ENCODE results near the gene ADAM33.

DNA sequence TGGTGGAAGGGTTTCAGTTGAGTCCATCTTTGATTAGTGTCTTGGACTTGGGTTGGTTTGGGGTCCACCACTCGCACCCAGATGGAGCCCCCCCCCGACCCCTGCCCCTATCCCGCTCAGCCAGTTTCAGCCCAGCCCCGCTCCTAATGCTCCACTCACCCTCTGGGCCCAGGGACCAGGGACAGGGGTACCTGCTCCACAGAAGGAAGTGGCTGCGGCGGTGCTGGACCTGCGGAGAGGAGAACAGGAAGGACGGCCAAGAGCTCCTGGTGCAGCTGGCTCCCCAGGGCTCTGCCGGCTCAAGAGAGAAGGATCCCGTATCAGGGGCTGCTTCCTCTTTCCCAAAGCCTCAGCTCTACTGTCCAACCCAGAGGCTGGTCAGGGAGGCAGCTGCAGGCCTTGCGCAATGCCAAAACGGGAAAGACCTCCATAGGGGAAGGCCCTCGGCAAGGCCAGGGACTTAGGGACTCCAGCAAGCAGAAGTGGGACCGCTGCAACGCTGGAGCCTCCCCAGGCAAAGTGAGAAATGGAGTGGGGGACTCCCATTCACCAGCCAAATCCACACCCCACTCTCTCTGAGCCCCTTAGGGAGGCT, 30.6 kb upstream of the ADAM33 start, which contains the start of gene SIGLEC1:
- TF ChIP-seq, protein P1, sequence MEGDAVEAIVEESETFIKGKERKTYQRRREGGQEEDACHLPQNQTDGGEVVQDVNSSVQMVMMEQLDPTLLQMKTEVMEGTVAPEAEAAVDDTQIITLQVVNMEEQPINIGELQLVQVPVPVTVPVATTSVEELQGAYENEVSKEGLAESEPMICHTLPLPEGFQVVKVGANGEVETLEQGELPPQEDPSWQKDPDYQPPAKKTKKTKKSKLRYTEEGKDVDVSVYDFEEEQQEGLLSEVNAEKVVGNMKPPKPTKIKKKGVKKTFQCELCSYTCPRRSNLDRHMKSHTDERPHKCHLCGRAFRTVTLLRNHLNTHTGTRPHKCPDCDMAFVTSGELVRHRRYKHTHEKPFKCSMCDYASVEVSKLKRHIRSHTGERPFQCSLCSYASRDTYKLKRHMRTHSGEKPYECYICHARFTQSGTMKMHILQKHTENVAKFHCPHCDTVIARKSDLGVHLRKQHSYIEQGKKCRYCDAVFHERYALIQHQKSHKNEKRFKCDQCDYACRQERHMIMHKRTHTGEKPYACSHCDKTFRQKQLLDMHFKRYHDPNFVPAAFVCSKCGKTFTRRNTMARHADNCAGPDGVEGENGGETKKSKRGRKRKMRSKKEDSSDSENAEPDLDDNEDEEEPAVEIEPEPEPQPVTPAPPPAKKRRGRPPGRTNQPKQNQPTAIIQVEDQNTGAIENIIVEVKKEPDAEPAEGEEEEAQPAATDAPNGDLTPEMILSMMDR (IDR thresholded peaks at IDR 0.05) = no peak
- TF ChIP-seq HEYL (CRISPR knock-in tag; IDR thresholded peaks at IDR 0.05) (no peak), JUN (IDR thresholded peaks at IDR 0.05) (no peak), PHF8 (IDR thresholded peaks at IDR 0.05; ENCODE audit: borderline replicate concordance, low read depth) (no peak), ZFP36 (IDR thresholded peaks at IDR 0.05; ENCODE audit: borderline replicate concordance, partially characterized antibody) (no peak), KDM1A (IDR thresholded peaks at IDR 0.05; ENCODE audit: low read depth) (no peak), POLR2A (IDR thresholded peaks at IDR 0.05; ENCODE audit: low read length) (no peak)
- TF ChIP-seq, protein P2, sequence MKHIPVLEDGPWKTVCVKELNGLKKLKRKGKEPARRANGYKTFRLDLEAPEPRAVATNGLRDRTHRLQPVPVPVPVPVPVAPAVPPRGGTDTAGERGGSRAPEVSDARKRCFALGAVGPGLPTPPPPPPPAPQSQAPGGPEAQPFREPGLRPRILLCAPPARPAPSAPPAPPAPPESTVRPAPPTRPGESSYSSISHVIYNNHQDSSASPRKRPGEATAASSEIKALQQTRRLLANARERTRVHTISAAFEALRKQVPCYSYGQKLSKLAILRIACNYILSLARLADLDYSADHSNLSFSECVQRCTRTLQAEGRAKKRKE (CRISPR knock-in tag; IDR thresholded peaks at IDR 0.05; ENCODE audit: low read depth) = no peak

Measured in A549 (cell line).